HUES64 (cell line): ENCODE measurements around the gene ZFAND2A.

Experiments used
- H3K27ac ChIP-seq: 2 replicates; pipeline ENCODE4 v1.7.0; 2013; ENCODE audit warnings: low read depth, low read length, inconsistent platforms
- H3K27me3 ChIP-seq: 2 replicates; pipeline ENCODE4 v1.6.1; 2013; ENCODE audit warnings: mild to moderate bottlenecking, low read length; ENCODE audit not compliant: insufficient read depth
- H3K36me3 ChIP-seq: 2 replicates; pipeline ENCODE4 v1.6.1; 2013; ENCODE audit warnings: mild to moderate bottlenecking, low read length; ENCODE audit not compliant: insufficient read depth
- H3K4me1 ChIP-seq: 2 replicates; pipeline ENCODE4 v1.6.1; 2013; ENCODE audit warnings: mild to moderate bottlenecking, low read length, moderate library complexity; ENCODE audit not compliant: insufficient read depth
- H3K4me3 ChIP-seq: 2 replicates; pipeline ENCODE4 v1.5.1; 2013; ENCODE audit warnings: mild to moderate bottlenecking, low read length, moderate library complexity
- H3K9ac ChIP-seq: 2 replicates; pipeline ENCODE4 v1.6.1; 2013; ENCODE audit warnings: mild to moderate bottlenecking, low read depth, low read length
- H3K9me3 ChIP-seq: 2 replicates; pipeline ENCODE4 v1.6.1; 2013; ENCODE audit warnings: low read depth, low read length; ENCODE audit not compliant: insufficient read depth
- WGBS: fragments of 150-250, 120-280 bp; methylation state at CpG from one replicate; pipeline ENCODE4 v1.1.7; 2013; ENCODE audit warnings: missing lambda C conversion rate; 5-methylcytosine and 5-hydroxymethylcytosine counted together

ZFAND2A gene

GRCh38 chr7:1112625-1113547, 47.1 kb downstream of the ZFAND2A start:
- 95% methylated on average over 43 of the region's 43 CpGs for WGBS
- Histone ChIP-seq H3K9ac (no peak overlapping the region), H3K4me3 (no peak overlapping the region), H3K36me3 (no peaks in the 10 kb centered on the region; the same call in 1 of the 2 replicates), H3K9me3 (no peaks in the 10 kb centered on the region), H3K4me1 (no peaks in the 10 kb centered on the region), H3K27ac (no peak overlapping the region), H3K27me3 (no peaks in the 10 kb centered on the region)

GRCh38 chr7:1112109-1112508, 47.9 kb downstream of the ZFAND2A start:
- Histone ChIP-seq H3K27me3 (no peaks in the 10 kb centered on the region), H3K27ac (no peak overlapping the region), H3K9ac (no peak overlapping the region), H3K36me3 (no peaks in the 10 kb centered on the region; the same call in 1 of the 2 replicates), H3K4me3 (no peak overlapping the region), H3K4me1 (no peaks in the 10 kb centered on the region), H3K9me3 (no peaks in the 10 kb centered on the region)
- 95% methylated on average over 9 of the region's 9 CpGs for WGBS

GRCh38 chr7:1111156-1111555, 48.8 kb downstream of the ZFAND2A start:
- no peaks in the 10 kb centered on the region for H3K4me1 ChIP-seq
- WGBS: 91% methylated on average over 2 of the region's 3 CpGs

GRCh38 chr7:1110358-1110757, 49.6 kb downstream of the ZFAND2A start:
- Histone ChIP-seq H3K4me3 (no peak overlapping the region), H3K36me3 (no peaks in the 10 kb centered on the region; the same call in 1 of the 2 replicates), H3K27me3 (no peaks in the 10 kb centered on the region), H3K9ac (no peak overlapping the region), H3K4me1 (no peaks in the 10 kb centered on the region), H3K27ac (no peak overlapping the region), H3K9me3 (no peaks in the 10 kb centered on the region)
- WGBS: 97% methylated on average over 28 of the region's 28 CpGs

More at GRCh38 chr7:1111156-1111555, 48.8 kb downstream of the ZFAND2A start:
- Histone ChIP-seq H3K27ac (no peak overlapping the region), H3K4me3 (no peak overlapping the region), H3K9me3 (no peaks in the 10 kb centered on the region), H3K27me3 (no peaks in the 10 kb centered on the region), H3K9ac (no peak overlapping the region), H3K36me3 (no peaks in the 10 kb centered on the region; the same call in 1 of the 2 replicates)

GRCh38 chr7:1109581-1110310, 50.2 kb downstream of the ZFAND2A start:
- H3K27me3 ChIP-seq: no peaks in the 10 kb centered on the region
- no peaks in the 10 kb centered on the region for H3K4me1 ChIP-seq
- no peak overlapping the region for H3K4me3 ChIP-seq
- H3K9ac ChIP-seq: 0 out of 2 replicates have a peak overlapping the region, but pooled peaks have one; percentile 9
- 95% methylated on average over 55 of the region's 55 CpGs for WGBS
- H3K9me3 ChIP-seq: no peaks in the 10 kb centered on the region
- H3K36me3 ChIP-seq: no peaks in the 10 kb centered on the region; the same call in 1 of the 2 replicates
- H3K27ac ChIP-seq: no peak overlapping the region

- Histone ChIP-seq H3K27ac (no peak overlapping the region), H3K4me3 (no peak overlapping the region), H3K27me3 (no peaks in the 10 kb centered on the region), H3K36me3 (no peaks in the 10 kb centered on the region; the same call in 1 of the 2 replicates), H3K9me3 (no peaks in the 10 kb centered on the region), H3K9ac (no peak overlapping the region), H3K4me1 (no peaks in the 10 kb centered on the region)
- 93% methylated on average over 30 of the region's 30 CpGs for WGBS
These were observed 51.6 kb downstream of the ZFAND2A start for GRCh38 chr7:1108264-1108920.

GRCh38 chr7:1106793-1107421, 53.1 kb downstream of the ZFAND2A start:
- H3K27ac ChIP-seq: no peak overlapping the region
- H3K36me3 ChIP-seq: no peaks in the 10 kb centered on the region
- H3K27me3 ChIP-seq: no peaks in the 10 kb centered on the region
- no peaks in the 10 kb centered on the region for H3K9me3 ChIP-seq
- WGBS: 93% methylated on average over 20 of the region's 20 CpGs
- no peaks in the 10 kb centered on the region for H3K4me1 ChIP-seq
- H3K9ac ChIP-seq: peak overlapping the region; percentile 8; the same call in 1 of the 2 replicates
- H3K4me3 ChIP-seq: no peak overlapping the region

GRCh38 chr7:1106063-1106792, 53.8 kb downstream of the ZFAND2A start:
- no peaks in the 10 kb centered on the region for H3K27me3 ChIP-seq
- no peaks in the 10 kb centered on the region for H3K36me3 ChIP-seq
- 91% methylated on average over 27 of the region's 27 CpGs for WGBS
- H3K4me1 ChIP-seq: no peaks in the 10 kb centered on the region
- H3K9me3 ChIP-seq: no peaks in the 10 kb centered on the region
- no peak overlapping the region for H3K4me3 ChIP-seq
- no peak overlapping the region; the same call in 1 of the 2 replicates for H3K9ac ChIP-seq
- H3K27ac ChIP-seq: no peak overlapping the region

GRCh38 chr7:1105189-1105588, 54.8 kb downstream of the ZFAND2A start:
- Histone ChIP-seq H3K36me3 (no peaks in the 10 kb centered on the region), H3K27ac (no peak overlapping the region), H3K4me1 (no peaks in the 10 kb centered on the region), H3K4me3 (no peak overlapping the region), H3K9me3 (no peaks in the 10 kb centered on the region), H3K9ac (no peak overlapping the region), H3K27me3 (no peaks in the 10 kb centered on the region)
- 90% methylated on average over 11 of the region's 11 CpGs for WGBS

GRCh38 chr7:1104516-1105179, 55.3 kb downstream of the ZFAND2A start:
- H3K9ac ChIP-seq: no peak overlapping the region
- H3K27me3 ChIP-seq: no peaks in the 10 kb centered on the region
- H3K4me1 ChIP-seq: no peaks in the 10 kb centered on the region
- 94% methylated on average over 11 of the region's 13 CpGs for WGBS
- H3K36me3 ChIP-seq: no peaks in the 10 kb centered on the region
- H3K4me3 ChIP-seq: no peak overlapping the region
- H3K9me3 ChIP-seq: no peaks in the 10 kb centered on the region
- H3K27ac ChIP-seq: no peak overlapping the region
